ENCODE measurements around the gene NKX1-1. TPM values are rescaled to one million over a fixed set of nuclear protein-coding genes. Genes with fewer than 3 reads are reported as not detected.

The NKX1-1 gene
- total RNA-seq, 2 donors from 2014 or later: not detected

DNA sequence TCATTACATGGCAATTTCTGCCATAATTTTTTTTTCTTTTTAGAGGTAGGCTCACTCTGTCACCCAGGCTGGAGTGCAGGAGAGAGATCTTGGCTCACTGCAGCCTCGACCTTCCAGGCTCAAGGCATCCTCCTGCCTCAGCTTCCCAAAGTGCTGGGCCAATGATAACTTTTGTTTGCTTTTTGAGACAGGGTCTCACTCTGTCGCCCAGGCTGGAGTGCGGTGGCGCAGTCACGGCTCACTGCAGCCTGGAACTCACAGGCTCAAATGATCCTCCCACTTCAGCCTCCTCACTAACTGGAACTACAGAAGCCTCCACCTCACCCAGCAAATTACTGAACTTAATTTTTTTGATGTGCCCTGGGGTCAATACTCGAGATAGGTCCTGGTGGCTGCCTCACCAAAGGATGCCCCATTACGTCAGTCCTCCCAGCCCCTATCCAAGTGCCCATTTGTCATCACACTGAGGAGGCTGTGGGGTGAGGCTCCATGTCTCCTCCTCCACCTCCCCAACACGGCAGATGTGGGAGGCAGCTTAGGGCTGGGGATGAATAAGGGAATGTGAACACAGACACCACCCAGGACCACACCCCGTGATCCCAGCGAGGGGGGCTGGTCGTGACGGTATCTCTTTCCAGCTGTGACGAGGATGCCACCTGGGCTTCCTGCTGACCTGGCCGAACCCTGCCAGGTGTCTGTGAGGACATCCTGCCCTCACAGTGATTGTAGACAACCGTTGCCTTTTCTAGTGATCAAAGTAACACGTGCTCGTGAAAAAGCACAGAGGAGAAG lies 12.4 kb upstream of the NKX1-1 start:
- DNase-seq (no peak), ATAC-seq (no peak)
- intact Hi-C loops (cut with DNase I, micrococcal nuclease): no loop called here

DNA sequence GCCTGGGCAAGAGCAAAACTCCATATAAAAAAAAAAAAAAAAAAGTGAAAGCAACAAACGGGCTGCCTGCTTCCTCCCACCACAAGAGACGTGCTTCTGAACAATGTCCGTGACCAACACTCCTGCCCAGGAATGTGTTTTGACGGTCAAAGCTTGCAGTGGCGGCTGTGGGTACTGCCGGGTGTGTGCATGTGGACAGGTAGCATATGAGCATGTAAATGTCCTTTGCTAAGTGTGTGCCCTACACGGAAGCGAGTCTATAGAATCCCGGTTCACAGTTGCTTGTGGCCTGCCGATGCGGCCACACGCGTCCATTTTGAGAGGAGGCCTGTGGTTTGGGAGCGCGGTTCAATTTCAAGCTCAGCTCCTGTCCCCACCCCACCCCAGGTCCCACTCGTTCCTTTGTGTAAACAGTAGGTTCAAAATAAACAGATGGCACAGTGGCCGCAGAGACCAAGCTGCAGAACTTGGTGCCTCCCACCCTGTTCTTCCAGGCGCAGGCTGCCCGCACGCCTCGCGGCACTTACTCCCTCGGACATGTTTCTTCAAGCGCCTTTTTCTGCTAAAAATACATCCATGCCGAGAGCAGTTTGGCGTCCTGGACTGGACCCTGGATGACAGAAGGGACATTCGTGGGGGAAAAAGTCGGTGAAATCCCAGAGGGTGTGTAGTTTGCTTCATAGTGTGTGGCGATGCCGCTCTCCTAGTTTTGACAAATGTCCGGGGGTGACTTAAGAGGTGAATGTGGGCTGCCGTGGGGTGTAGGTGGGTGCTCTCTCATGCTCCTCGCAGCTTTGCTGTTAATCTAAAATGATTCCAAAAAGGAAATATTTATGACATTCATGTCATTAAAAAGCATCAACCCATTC lies 11.5 kb upstream of the NKX1-1 start:
- intact Hi-C loops (cut with DNase I, micrococcal nuclease): no loop called here
- DNase-seq (peak in 1 of 2 donors; percentile 8), ATAC-seq (no peak)

DNA sequence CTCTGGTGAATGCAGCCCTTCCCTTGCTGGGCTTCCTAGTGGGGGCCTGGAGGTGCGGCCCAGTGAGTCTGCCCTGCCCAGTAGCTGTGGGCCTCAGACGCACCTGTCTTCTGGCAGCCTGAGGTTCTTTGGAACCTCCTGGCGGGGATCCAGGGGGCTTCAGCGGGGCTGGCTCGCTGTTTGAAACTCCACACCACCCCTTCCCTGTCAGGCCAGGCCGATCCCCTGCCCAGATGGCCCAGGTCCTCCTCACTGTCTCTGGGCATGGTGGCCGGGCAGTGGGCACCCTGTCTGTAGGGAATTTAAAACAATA lies 10.7 kb upstream of the NKX1-1 start:
- intact Hi-C loops (cut with DNase I, micrococcal nuclease): no loop called here
- ATAC-seq (no peak), DNase-seq (peak in 1 of 2 donors; percentile 8)

DNA sequence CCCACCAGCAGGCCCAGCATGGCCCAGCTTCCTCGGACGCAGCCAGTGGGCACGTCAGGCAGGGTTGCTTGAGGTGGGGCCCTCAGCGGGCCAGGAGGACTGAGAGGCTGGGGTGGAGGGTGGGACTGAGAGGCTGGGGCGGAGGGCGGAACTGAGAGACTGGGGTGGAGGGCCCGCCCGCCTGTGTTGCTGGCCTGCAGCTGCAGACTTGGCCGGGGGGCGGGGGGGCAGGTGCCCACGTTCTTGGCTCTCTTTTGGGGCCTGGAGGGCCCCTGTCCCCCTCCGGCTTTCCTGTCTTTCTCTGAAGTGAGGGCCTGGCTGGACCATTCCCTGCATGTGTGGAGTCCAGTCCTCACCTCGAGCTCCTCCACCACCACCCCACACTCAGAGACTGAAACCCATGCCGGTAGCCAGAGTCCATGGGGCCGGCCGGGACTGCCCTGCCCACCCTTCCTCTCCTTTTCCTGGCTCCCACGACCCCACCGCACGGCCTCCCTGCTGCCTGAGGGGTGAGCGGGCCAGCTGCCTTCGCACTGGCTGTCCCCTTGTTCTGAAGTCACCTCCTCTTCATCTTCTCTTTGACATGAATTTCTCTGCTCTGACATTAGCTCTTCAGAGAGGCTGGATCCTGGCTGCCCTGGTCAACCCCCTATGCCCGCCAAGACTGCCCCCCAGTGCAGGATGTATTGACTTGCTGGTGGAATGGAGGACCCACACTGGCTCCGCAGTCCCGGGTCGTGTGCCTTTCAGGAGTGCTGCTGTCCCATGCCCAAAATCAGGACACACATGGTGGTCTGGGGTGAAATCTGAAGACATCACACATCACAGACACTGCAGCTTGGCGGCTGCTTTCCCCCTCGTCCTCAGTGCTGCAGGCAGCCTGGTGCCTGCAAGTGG lies 10.1 kb upstream of the NKX1-1 start:
- intact Hi-C loops (cut with DNase I, micrococcal nuclease): no loop called here
- no peak for DNase-seq

DNA sequence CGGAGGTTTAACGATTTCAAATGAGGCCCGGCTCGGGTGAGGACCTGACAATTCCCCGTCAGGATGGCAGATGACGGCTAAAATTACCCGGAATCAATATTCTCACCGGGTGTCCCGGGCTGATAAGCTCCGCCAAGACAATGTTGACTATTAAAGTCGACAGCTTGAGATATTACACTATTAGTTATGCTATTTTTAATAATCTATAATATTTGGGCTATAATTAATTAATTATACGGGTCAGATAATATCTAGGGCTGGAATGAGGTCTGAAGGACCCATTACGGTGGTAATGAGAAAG lies 9.4 kb upstream of the NKX1-1 start:
- peak in 1 of 2 donors; percentile 15 for DNase-seq
- ATAC-seq: no peak
- intact Hi-C loops (cut with DNase I, micrococcal nuclease): no loop called here

More for the DNA sequence above, 10.1 kb upstream of the NKX1-1 start:
- no peak for ATAC-seq

DNA sequence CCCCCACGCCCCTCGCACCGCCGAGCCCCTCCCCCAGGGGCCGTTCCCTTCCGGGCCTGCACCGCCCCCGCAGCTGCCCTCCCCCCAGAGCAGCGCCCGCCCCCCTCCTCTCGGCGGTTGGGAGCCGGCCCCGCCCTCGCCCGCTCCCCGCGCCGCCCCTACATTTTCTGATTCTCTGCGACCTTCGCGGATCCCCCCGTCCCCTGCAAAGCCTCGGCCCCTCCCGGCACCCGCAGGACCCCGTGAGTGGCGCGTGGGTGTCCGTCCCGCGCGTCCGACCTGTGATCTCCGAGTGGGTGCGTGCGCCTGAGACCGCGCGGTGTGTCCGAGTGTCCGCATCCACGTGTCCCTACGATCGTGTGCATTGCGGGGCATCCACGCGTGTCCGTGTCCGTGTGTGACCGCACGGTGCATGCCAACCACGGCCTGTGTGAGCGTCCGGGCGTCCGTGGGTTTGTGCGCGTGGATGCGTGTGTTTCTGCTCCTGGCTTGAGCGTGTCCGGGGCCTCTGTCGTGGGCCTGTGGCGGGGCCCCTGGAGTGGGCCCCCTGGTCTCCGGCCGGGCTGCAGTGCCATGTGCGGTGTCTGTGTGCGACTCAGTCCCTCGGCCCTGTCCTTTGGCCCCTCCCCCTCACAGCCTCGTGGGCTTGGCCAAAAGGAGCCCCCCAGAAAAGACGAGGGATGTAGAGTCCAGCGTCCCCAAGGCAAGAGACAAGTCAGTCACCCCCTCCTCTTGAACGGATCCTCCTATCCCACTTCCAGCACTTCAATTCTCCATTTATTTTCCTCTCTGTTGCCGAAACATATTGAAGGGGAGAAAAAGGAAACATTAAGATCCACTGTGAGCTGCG lies 8.8 kb upstream of the NKX1-1 start:
- intact Hi-C loops (cut with DNase I, micrococcal nuclease): no loop called here
- no peak for ATAC-seq
- DNase-seq: peak in 1 of 2 donors; percentile 14

DNA sequence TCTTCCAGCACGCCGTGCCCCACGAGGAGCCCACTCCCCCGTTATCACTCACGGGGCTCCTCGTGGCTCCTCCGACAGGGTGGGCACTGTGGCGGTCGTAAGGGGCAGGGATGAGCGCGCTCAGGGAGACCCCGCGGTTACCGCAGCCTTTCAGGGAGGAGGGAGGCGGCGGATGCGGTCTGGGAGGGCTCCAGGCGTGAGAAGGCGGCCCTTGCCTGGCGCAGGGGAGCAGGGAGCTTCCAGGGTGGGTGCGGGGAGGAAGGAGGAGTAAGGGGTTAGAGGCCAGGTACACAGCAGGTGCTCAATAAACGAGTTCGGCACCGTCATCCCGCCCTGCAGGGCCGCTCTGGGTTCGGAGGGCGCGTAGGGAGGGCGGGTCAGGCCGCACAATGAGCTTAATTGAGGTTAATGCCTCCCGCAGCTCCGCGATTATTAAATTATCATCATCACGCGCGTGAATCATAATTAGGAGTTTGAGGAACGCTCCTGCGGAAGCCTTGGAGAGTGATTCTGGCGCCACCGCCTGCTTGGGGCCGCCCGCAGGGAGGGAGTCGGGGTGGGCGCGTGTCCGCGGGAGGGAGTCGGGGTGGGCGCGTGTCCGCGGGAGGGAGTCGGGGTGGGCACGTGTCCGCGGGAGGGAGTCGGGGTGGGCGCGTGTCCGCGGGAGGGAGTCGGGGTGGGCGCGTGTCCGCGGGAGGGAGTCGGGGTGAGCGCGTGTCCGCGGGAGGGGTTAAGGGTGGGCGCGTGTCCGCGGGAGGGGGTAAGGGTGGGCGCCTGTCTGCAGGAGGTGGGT lies 7.6 kb upstream of the NKX1-1 start:
- DNase-seq (peak in 1 of 2 donors; percentile 14), ATAC-seq (no peak)

DNA sequence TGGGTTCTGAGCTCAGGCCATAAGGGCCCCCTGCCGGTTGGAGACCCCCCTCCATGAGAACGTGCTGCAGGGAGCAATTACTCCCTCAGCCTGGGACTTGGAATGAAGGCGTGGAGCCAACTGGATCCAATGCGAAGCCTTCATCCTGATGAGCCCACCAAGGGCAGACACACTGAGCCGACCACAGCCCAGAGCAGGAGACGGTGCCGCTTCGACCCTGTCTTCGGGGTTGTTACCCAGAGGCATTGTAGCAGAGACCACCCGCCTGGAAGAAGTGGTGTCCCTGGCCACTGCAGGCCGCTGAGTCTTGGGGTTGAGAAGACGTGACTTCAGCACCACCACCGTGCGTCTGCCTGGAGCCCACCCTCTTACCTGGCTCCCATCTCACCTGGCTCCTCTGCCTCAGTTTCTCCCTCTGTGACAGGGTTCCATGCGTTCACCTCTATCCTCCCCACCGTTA lies 7.0 kb upstream of the NKX1-1 start:
- DNase-seq: peak in 1 of 2 donors; percentile 8

More for the DNA sequence above, 7.6 kb upstream of the NKX1-1 start:
- intact Hi-C loops (cut with DNase I, micrococcal nuclease): no loop called here

DNA sequence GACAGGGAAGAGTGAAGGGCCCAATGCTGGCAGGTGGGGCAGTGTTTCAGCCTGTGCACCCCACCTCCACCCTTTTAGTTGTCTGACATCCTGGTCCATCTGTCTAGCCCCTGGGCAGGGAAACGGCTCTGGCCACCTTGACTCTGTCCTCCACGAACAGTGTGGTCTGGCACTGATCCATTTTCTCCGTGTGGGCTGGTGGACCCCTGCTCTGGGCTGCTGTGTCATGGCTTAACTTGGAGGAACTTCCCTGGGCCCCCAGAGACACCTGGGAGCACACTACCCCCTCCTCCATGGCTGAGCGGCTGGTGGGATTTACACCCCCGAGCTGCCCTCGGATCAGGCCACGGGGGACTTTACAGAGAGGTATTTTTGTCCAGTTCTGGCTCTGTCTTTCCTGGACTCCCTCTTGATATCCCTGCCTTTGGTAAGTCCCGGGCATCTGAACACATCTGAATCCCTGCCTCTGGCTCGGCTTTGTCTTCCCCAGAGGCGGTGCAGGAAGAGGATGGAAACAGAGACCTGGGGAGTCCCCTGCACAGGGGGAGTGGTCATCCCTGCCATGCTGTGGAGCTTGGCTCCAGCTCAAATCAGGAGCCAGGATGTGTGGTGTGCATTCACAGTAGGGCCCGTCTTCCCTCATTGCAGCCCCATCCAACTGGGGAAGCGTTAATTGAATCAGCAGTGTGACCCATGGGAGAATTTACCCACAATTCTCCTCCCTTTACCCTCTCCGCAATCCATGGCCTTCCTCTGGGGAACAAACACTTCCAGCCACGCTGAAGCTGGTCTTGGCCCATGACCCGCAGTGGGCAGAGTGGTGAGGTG lies 6.3 kb upstream of the NKX1-1 start:
- no peak for ATAC-seq
- DNase-seq: peak in 1 of 2 donors; percentile 10
- intact Hi-C loops (cut with DNase I, micrococcal nuclease): no loop called here

More for the DNA sequence above, 7.0 kb upstream of the NKX1-1 start:
- no peak for ATAC-seq
- intact Hi-C loops (cut with DNase I, micrococcal nuclease): no loop called here

DNA sequence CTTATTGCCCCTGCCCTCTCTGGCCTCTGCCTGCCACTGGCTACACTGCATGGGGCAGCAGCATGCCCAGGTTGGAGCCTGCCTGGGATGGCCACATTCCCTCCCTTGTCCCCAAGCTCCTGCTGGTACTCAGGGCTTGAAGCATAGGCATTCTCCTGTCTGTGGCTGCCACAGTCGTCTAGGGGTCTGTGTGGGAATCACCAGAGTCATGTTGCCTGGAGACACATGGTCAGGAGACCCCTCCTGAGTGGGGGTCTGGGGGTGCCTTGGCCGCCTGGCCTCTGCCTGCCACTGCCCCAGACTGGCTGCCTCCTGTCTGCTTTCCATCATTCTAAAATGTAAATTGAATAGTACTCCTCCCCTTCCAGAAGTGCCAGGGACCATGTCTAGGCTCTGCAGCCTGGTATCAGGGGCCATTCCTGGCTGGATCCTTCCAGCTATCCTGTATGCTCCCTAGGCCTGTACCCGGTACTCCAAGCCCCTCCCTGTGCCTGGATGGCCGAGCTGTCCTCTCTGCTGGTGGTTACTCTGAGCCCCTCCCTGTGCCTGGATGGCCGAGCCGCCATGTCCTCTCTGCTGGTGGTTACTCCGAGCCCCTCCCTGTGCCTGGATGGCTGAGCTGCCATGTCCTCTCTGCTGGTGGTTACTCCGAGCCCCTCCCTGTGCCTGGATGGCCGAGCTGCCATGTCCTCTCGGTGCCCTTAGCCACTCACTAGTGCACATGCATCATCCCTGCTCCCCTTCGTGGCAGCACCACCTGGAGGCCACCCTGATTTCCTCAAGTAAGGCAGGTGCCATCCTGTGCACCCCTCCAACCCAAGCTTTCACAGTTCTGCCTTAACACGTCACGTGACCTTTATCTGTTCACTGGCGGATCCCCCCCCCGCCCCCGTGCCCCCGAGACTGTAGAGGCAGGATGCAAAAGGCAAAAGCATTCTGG lies 5.5 kb upstream of the NKX1-1 start:
- ATAC-seq: no peak
- intact Hi-C loops (cut with DNase I, micrococcal nuclease): no loop called here
- DNase-seq: peak in 1 of 2 donors; percentile 19

DNA sequence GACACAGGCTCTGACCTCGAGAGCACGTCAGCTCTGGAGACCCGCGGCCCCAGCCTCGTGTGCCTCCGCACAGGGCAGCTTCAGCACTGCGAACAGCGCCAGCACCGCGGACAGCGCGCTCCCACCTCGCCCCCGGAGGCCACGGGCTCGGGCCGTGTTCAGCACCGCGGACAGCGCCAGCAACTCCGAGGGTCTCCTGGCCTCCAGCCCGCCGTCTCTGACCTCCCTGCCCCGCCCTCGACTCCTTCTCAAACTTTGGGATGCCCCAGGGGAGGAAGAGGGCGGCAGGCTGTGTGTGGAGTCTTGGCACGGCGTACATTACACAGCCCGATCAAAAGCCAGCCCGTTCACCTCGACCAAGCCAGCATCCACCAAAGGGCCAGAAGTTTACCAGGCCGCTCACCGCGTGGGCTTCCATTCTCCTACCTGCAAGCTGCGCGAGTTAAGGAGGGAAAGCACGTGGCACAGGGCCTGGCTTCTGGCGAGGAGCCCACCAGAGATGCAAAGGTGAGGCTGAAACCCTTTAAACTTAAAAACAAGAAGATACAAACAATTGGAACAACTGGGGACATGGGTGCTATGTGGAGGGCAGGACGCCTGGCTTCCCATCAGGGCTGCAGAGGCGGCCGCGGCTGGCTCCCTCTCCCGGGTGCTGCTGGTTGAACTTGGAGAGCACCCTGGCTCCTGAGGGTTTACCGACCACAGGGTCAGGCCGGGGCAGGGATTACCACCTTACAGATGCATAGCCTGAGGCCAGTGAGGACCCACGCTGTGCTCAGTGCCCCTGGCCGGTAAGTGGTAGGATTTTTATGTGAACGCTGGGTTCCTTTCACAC lies 4.5 kb upstream of the NKX1-1 start:
- intact Hi-C loops (cut with DNase I, micrococcal nuclease): no loop called here
- DNase-seq: peak; percentile 18 to 28
- ATAC-seq: no peak

DNA sequence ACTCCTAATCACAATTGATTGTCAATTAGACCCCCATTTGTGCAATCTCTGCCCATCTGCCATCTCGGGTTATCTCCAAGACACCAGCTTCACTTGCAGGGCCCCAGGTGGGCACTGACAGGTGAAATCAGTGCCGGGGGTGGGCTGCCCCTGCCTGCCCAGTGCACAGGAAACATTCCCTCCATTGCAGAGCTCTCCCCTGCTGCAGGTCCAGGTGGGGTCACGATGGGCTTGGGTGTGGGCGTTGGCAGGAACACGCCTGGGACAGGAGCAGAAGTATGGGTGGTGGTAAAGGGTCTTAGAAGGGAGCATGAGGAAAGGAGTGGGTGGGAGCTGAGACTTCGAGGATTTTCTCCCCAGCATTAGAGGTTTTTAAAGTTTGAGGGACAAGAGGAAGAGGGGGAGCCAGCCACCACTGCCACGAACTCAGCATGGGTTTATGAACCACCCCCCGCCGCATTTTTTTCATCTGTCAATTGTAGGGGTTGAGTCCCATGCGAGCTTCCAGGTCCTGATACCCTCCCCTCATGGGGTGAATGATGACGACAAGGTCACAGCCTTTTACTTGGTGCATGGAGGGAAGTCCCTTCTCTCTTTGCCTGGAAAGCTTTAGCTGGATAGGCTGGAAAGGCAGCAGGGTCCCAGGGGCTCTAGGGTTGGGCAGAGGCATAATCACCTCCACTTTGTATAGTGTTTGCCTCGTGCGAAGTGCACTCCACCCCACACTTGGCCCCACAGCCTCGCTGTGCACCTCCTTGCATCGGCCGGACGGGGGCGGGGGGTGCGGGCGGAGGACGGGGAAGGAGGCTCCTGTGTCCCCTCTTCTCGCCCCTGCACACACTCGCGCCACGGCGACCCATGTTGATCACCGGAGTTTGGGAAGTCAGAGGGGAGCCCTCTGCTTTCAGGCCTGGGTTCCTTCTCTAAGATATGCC lies 3.5 kb upstream of the NKX1-1 start:
- ATAC-seq (no peak), DNase-seq (peak in 1 of 2 donors; percentile 10)
- intact Hi-C loops (cut with DNase I, micrococcal nuclease): no loop called here

DNA sequence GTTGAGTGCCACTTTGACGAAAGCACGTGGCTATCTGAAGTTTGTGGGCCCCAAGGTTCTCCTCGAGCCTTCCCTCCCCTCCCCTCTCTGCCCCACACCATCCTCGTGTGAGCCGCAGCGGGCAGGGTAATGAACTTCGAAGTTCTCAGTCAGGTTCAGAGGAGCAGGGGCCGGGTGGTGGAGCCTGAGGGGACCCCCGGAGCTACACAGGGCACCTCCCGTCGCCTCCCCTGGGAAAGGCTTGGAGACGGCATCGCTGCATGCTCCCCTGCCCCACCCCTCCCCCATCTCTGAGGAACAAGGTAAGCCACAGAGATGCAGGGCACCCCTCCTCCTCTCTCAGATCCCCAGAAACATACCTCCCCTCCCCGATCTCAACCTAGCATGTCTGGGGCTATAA lies 2.8 kb upstream of the NKX1-1 start:
- intact Hi-C loops (cut with DNase I, micrococcal nuclease): no loop called here
- ATAC-seq: no peak
- no peak for DNase-seq

DNA sequence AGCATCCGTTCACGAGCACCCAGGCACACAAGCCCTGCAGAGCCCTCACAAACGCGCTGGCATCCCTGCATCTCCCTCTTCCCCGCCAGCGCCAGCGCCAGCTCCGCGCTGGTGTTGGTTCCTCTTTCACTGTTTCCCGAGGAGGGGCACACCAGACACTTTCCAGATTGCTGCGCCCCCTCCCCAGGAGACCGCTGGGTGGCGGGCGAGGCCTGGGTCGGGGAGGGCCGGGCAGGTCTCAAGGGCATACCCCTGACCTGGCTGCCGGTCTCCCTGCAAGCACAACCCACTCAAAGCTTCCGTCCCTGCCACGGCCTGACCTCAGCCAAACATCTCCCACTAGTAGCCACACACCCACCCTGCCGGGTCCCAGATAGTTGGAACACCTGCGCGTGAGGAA lies 2.2 kb upstream of the NKX1-1 start:
- DNase-seq: peak in 1 of 2 donors; percentile 5
- no peak for ATAC-seq
- intact Hi-C loops (cut with DNase I, micrococcal nuclease): no loop called here

Measured in left colon (tissue), 2 donors.